DND-41 (cell line): ENCODE data around the gene KCNQ5.

Experiments
- EZH2 ChIP-seq: IDR thresholded peaks from 3 replicates; pipeline ENCODE4 v1.6.1; 2012; ENCODE audit warnings: borderline replicate concordance, low read depth, mild to moderate bottlenecking, moderate library complexity, low read length, inconsistent platforms; ENCODE audit not compliant: severe bottlenecking
- TF ChIP-seq, protein P1 (sequence below): IDR thresholded peaks from 2 replicates; pipeline ENCODE4 v1.5.1; 2012; ENCODE audit warnings: borderline replicate concordance, low read length, moderate library complexity, mild to moderate bottlenecking; ENCODE audit not compliant: poor library complexity, severe bottlenecking; ENCODE audit errors: extremely low read depth

DNA sequence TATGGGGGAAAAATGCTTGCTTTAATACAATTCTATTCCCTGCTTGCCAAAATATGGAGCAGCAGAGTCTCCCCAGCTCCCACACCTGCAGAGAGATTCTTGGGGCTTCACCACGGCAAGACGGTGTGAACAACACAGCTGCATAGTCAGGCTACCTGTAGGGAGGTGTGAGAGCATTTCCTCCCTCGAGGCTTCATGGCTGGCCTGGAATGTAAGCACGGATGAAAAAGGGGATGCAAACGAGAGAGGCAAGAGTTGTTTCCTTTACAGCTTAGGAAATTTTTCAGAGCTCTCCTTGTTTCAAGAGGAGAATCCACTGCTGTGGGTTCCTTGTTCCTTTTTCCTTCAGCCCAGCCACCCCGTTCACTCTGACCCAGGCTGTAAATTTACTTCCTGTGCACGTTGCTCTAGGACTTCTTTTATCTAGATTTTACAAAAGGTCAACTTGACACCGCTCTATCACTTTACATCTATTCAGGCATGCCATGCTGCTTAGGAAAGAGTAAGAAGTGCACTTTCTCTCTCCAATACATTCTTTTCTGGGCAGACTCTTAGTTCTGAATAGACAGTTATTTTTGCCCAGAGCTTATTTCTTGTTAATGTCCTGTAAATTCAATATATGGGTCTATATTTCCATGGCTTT is 406.4 kb downstream of the KCNQ5 start:
- no peak for TF ChIP-seq EZH2
- TF ChIP-seq, protein P1, sequence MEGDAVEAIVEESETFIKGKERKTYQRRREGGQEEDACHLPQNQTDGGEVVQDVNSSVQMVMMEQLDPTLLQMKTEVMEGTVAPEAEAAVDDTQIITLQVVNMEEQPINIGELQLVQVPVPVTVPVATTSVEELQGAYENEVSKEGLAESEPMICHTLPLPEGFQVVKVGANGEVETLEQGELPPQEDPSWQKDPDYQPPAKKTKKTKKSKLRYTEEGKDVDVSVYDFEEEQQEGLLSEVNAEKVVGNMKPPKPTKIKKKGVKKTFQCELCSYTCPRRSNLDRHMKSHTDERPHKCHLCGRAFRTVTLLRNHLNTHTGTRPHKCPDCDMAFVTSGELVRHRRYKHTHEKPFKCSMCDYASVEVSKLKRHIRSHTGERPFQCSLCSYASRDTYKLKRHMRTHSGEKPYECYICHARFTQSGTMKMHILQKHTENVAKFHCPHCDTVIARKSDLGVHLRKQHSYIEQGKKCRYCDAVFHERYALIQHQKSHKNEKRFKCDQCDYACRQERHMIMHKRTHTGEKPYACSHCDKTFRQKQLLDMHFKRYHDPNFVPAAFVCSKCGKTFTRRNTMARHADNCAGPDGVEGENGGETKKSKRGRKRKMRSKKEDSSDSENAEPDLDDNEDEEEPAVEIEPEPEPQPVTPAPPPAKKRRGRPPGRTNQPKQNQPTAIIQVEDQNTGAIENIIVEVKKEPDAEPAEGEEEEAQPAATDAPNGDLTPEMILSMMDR = no peak
